Astrocyte (in vitro differentiated cells and primary cell): ENCODE data around the gene MLLT10. TPM values are rescaled to one million over a fixed set of nuclear protein-coding genes. Genes with fewer than 3 reads are reported as not detected.

Source experiments
- DNase-seq: peaks from one replicate; pipeline ENCODE4 v3.0.0-alpha.2; 2010; ENCODE audit warnings: low read depth
- FAIRE-seq: peaks from 2 replicates; lab custom pipeline; 2011; peaks lifted over from hg19 to GRCh38; lab: Jason Lieb, UNC
- H2AFZ ChIP-seq: 2 replicates; pipeline ENCODE4 v1.6.0; 2012; ENCODE audit warnings: low read depth, low read length, inconsistent platforms
- H3K27ac ChIP-seq: 2 replicates; pipeline ENCODE4 v1.5.1; 2011; ENCODE audit warnings: low read depth, low read length, inconsistent platforms
- H3K27me3 ChIP-seq: 2 replicates; pipeline ENCODE4 v1.6.0; 2011; ENCODE audit warnings: low read length, inconsistent platforms; ENCODE audit not compliant: insufficient read depth
- H3K36me3 ChIP-seq: 2 replicates; pipeline ENCODE4 v1.5.1; 2011; ENCODE audit warnings: low read length, inconsistent platforms; ENCODE audit not compliant: insufficient read depth
- H3K4me1 ChIP-seq: 2 replicates; pipeline ENCODE4 v1.5.1; 2011; ENCODE audit warnings: low read length, inconsistent platforms; ENCODE audit not compliant: insufficient read depth
- H3K4me2 ChIP-seq: 2 replicates; pipeline ENCODE4 v1.6.0; 2012; ENCODE audit warnings: low read length, inconsistent platforms
- H3K4me3 ChIP-seq: 2 replicates; pipeline ENCODE4 v1.5.1; 2011; ENCODE audit warnings: low read depth, mild to moderate bottlenecking, low read length, inconsistent platforms; ENCODE audit not compliant: insufficient read depth
- H3K79me2 ChIP-seq: 2 replicates; pipeline ENCODE4 v1.6.0; 2012; ENCODE audit warnings: mild to moderate bottlenecking, low read length, inconsistent platforms; ENCODE audit not compliant: insufficient read depth
- H3K9ac ChIP-seq: 2 replicates; pipeline ENCODE4 v1.6.0; 2012; ENCODE audit warnings: mild to moderate bottlenecking, low read length, inconsistent platforms
- H3K9me3 ChIP-seq: 2 replicates; pipeline ENCODE4 v1.5.1; 2012; ENCODE audit warnings: low read depth, mild to moderate bottlenecking, low read length, inconsistent platforms; ENCODE audit not compliant: insufficient read depth
- H4K20me1 ChIP-seq: 2 replicates; pipeline ENCODE4 v1.6.0; 2012; ENCODE audit warnings: low read length, inconsistent platforms; ENCODE audit not compliant: insufficient read depth
- H3K27ac Mint-ChIP-seq: one replicate; pipeline ENCODE4 v1.8.0; 2021; ENCODE audit warnings: mild to moderate bottlenecking, mixed read lengths; ENCODE audit not compliant: unreplicated experiment
- H3K27me3 Mint-ChIP-seq: one replicate; pipeline ENCODE4 v1.8.0; 2021; ENCODE audit warnings: low read depth, mixed read lengths; ENCODE audit not compliant: unreplicated experiment
- H3K36me3 Mint-ChIP-seq: one replicate; pipeline ENCODE4 v1.8.0; 2021; ENCODE audit warnings: low read depth, mixed read lengths; ENCODE audit not compliant: unreplicated experiment
- H3K4me1 Mint-ChIP-seq: one replicate; pipeline ENCODE4 v1.8.0; 2021; ENCODE audit warnings: low read depth, mixed read lengths; ENCODE audit not compliant: unreplicated experiment
- H3K4me3 Mint-ChIP-seq: one replicate; pipeline ENCODE4 v1.8.0; 2021; ENCODE audit warnings: mild to moderate bottlenecking, moderate library complexity, mixed read lengths; ENCODE audit not compliant: unreplicated experiment
- H3K9me3 Mint-ChIP-seq: one replicate; pipeline ENCODE4 v1.8.0; 2021; ENCODE audit warnings: mild to moderate bottlenecking, mixed read lengths; ENCODE audit not compliant: unreplicated experiment
- CTCF ChIP-seq: IDR thresholded peaks from 2 replicates; pipeline ENCODE4 v1.5.1; 2011; ENCODE audit warnings: low read depth, mild to moderate bottlenecking, inconsistent platforms, low read length, moderate library complexity; ENCODE audit not compliant: insufficient read depth
- EZH2 ChIP-seq: IDR thresholded peaks from 2 replicates; pipeline ENCODE4 v1.6.1; 2012; ENCODE audit warnings: mild to moderate bottlenecking, low read length, inconsistent platforms; ENCODE audit not compliant: insufficient read depth
- total RNA-seq: library from RNA; stranded (reverse); gene quantifications from 2 replicates; pipeline ENCODE4 v1.2.1, GENCODE V29; 2021

The MLLT10 gene
- total RNA-seq, 1 donor from 2014 or later = 46.9 TPM

- Histone ChIP-seq H3K27me3 (no peaks in the 10 kb centered on the region), H2AFZ (no peak overlapping the region), H3K4me3 (no peak overlapping the region), H3K4me1 (no peaks in the 10 kb centered on the region), H3K4me2 (no peak overlapping the region), H3K36me3 (no peaks in the 10 kb centered on the region), H3K27ac (no peak overlapping the region), H3K79me2 (no peaks in the 10 kb centered on the region), H4K20me1 (no peaks in the 10 kb centered on the region), H3K9me3 (no peaks in the 10 kb centered on the region), H3K9ac (no peak overlapping the region)
- TF ChIP-seq EZH2 (no peak), CTCF (no peak)
- H3K4me3 Mint-ChIP-seq = no peak overlapping the region
- FAIRE-seq = no peak
- H3K27ac Mint-ChIP-seq = no peak overlapping the region
- peaks cover 18% of the 10 kb centered on the region for H3K4me1 Mint-ChIP-seq
- H3K27me3 Mint-ChIP-seq = no peaks in the 10 kb centered on the region
- no peaks in the 10 kb centered on the region for H3K9me3 Mint-ChIP-seq
- no peak for DNase-seq
- H3K36me3 Mint-ChIP-seq = peaks cover 11% of the 10 kb centered on the region
Measured at GRCh38 chr10:21490028-21490710, 43.9 kb upstream of the MLLT10 start.

GRCh38 chr10:21490711-21491105, 43.3 kb upstream of the MLLT10 start:
- Mint-ChIP-seq H3K27ac (no peak overlapping the region), H3K36me3 (peaks cover 11% of the 10 kb centered on the region), H3K9me3 (no peaks in the 10 kb centered on the region), H3K4me1 (peaks cover 18% of the 10 kb centered on the region), H3K4me3 (no peak overlapping the region), H3K27me3 (no peaks in the 10 kb centered on the region)
- Histone ChIP-seq H3K9me3 (no peaks in the 10 kb centered on the region), H3K27me3 (no peaks in the 10 kb centered on the region), H3K36me3 (no peaks in the 10 kb centered on the region), H4K20me1 (no peaks in the 10 kb centered on the region), H3K4me1 (no peaks in the 10 kb centered on the region), H3K79me2 (no peaks in the 10 kb centered on the region), H3K4me2 (no peak overlapping the region), H3K27ac (no peak overlapping the region), H3K9ac (no peak overlapping the region), H3K4me3 (no peak overlapping the region), H2AFZ (no peak overlapping the region)
- no peak for DNase-seq
- no peak for FAIRE-seq
- TF ChIP-seq EZH2 = no peak
- no peak for TF ChIP-seq CTCF

GRCh38 chr10:21492421-21492820, 41.6 kb upstream of the MLLT10 start:
- Histone ChIP-seq H3K27me3 (no peaks in the 10 kb centered on the region), H4K20me1 (no peaks in the 10 kb centered on the region), H3K4me1 (peaks cover under 1% of the 10 kb centered on the region), H3K79me2 (no peaks in the 10 kb centered on the region), H2AFZ (no peak overlapping the region), H3K27ac (no peak overlapping the region), H3K4me2 (no peak overlapping the region), H3K4me3 (no peak overlapping the region), H3K9me3 (no peaks in the 10 kb centered on the region), H3K9ac (no peak overlapping the region), H3K36me3 (no peaks in the 10 kb centered on the region)
- TF ChIP-seq CTCF (no peak), EZH2 (no peak)
- DNase-seq (no peak), FAIRE-seq (no peak)
- H3K27ac Mint-ChIP-seq = no peak overlapping the region
- H3K36me3 Mint-ChIP-seq = peaks cover 8% of the 10 kb centered on the region
- peaks cover 18% of the 10 kb centered on the region for H3K4me1 Mint-ChIP-seq
- no peak overlapping the region for H3K4me3 Mint-ChIP-seq
- H3K9me3 Mint-ChIP-seq = no peaks in the 10 kb centered on the region
- no peaks in the 10 kb centered on the region for H3K27me3 Mint-ChIP-seq
